SK-N-SH (cell line): ENCODE results near the gene LDB3. TPM values are rescaled to one million over a fixed set of nuclear protein-coding genes. Genes with fewer than 3 reads are reported as not detected.

Experiments
- CTCF ChIA-PET: fragments of 300-600, 350-600 bp; formaldehyde crosslinking; extraction: SDS; loops from one replicate; lab custom pipeline; 2021; lab: Yijun Ruan, JAX
- POLR2A ChIA-PET: fragments of 350-600 bp; sonication (Branson Sonifier 250); formaldehyde crosslinking; extraction: SDS; loops from one replicate; lab custom pipeline; 2020; ENCODE audit warnings: antibody characterized with exemption, inconsistent platforms; lab: Yijun Ruan, JAX
- DNase-seq: peaks from one replicate; pipeline ENCODE4 v3.0.0; 2012
- H2AFZ ChIP-seq: fragments of 200-600 bp; sonication (generic); 2 replicates; pipeline ENCODE4 v1.8.1; 2016; ENCODE audit warnings: antibody characterized with exemption, mild to moderate bottlenecking, low read depth
- H3F3A ChIP-seq: fragments of 200-600 bp; sonication (generic); replicated peaks from 2 replicates; pipeline ENCODE3; 2016; ENCODE audit warnings: antibody characterized with exemption, mild to moderate bottlenecking; ENCODE audit not compliant: insufficient read depth
- H3K27ac ChIP-seq, 2 experiments: fragments of 200-500 bp in 1 of 2; fragments of 200-600 bp in 1 of 2; sonication (Bioruptor generic) in 1 of 2; sonication (generic), shearing (Covaris generic) in 1 of 2; 2 replicates each; pipeline versions ENCODE4 v1.5.1 to v1.6.1; 2014 to 2016; ENCODE audit warnings: low read depth in 2 of 2, inconsistent platforms in 1 of 2, low read length in 1 of 2, mild to moderate bottlenecking in 1 of 2, mixed read lengths in 1 of 2
- H3K27me3 ChIP-seq: fragments of 200-600 bp; sonication (generic), shearing (Covaris generic); 2 replicates; pipeline ENCODE4 v1.6.1; 2016; ENCODE audit warnings: mixed run types; ENCODE audit not compliant: insufficient read depth
- H3K36me3 ChIP-seq, 2 experiments: fragments of 200-500 bp in 1 of 2; fragments of 200-600 bp in 1 of 2; sonication (Bioruptor generic) in 1 of 2; sonication (generic) in 1 of 2; replicated peaks in 1 of 2; 2 replicates each; pipeline versions ENCODE3 to v1.5.1; 2014 to 2016; ENCODE audit warnings: low read length in 1 of 2, mild to moderate bottlenecking in 1 of 2; ENCODE audit not compliant: insufficient read depth in 2 of 2, control insufficient read depth in 1 of 2
- H3K4me1 ChIP-seq, 2 experiments: fragments of 200-500 bp in 1 of 2; fragments of 200-600 bp in 1 of 2; sonication (Bioruptor generic) in 1 of 2; sonication (generic), shearing (Covaris generic) in 1 of 2; 2 replicates each; pipeline versions ENCODE4 v1.5.1 to v1.6.1; 2014 to 2016; ENCODE audit warnings: low read depth in 1 of 2, low read length in 1 of 2, mixed run types in 1 of 2; ENCODE audit not compliant: insufficient read depth in 2 of 2, control insufficient read depth in 1 of 2
- H3K4me2 ChIP-seq: fragments of 200-600 bp; sonication (generic), shearing (Covaris generic); 2 replicates; pipeline ENCODE4 v1.6.1; 2017; ENCODE audit warnings: mixed run types
- H3K4me3 ChIP-seq, 2 experiments: fragments of 200-500 bp in 1 of 2; fragments of 200-600 bp in 1 of 2; sonication (Bioruptor generic) in 1 of 2; sonication (generic), shearing (Covaris generic) in 1 of 2; 2 replicates each; pipeline versions ENCODE4 v1.5.1 to v1.8.1; 2014 to 2016; ENCODE audit warnings: low read depth in 2 of 2, inconsistent platforms in 1 of 2, low read length in 1 of 2, mild to moderate bottlenecking in 1 of 2, mixed read lengths in 1 of 2, moderate library complexity in 1 of 2
- H3K79me2 ChIP-seq: fragments of 200-600 bp; sonication (generic); 2 replicates; pipeline ENCODE4 v1.8.1; 2017; ENCODE audit warnings: mild to moderate bottlenecking; ENCODE audit not compliant: insufficient read depth
- H3K9ac ChIP-seq: fragments of 200-600 bp; sonication (generic); 2 replicates; pipeline ENCODE4 v1.6.1; 2017; ENCODE audit warnings: mixed run types
- H3K9me2 ChIP-seq: fragments of 200-600 bp; sonication (generic); 2 replicates; pipeline ENCODE4 v1.6.1; 2017; ENCODE audit warnings: mixed run types
- H3K9me3 ChIP-seq: fragments of 200-600 bp; sonication (generic); 2 replicates; pipeline ENCODE4 v1.6.1; 2017; ENCODE audit warnings: mixed run types, mild to moderate bottlenecking, moderate library complexity
- H4K20me1 ChIP-seq: fragments of 200-600 bp; sonication (generic); 2 replicates; pipeline ENCODE4 v1.6.1; 2017; ENCODE audit warnings: mild to moderate bottlenecking, mixed run types; ENCODE audit not compliant: insufficient read depth
- GATA2 ChIP-seq: sonication (generic); formaldehyde crosslinking; IDR thresholded peaks from 2 replicates; pipeline ENCODE4 v1.5.0; 2020; ENCODE audit warnings: mild to moderate bottlenecking, missing genetic modification reagents
- MEF2A ChIP-seq: IDR thresholded peaks from 2 replicates; pipeline ENCODE4 v1.4.0; 2012; ENCODE audit warnings: low read depth, borderline replicate concordance
- PBX3 ChIP-seq: IDR thresholded peaks from 2 replicates; pipeline ENCODE4; 2012
- RAD21 ChIP-seq: IDR thresholded peaks from 2 replicates; pipeline ENCODE4 v1.6.1; 2012; ENCODE audit warnings: mild to moderate bottlenecking, low read length
- SMC3 ChIP-seq: IDR thresholded peaks from 2 replicates; pipeline ENCODE4 v1.6.1; 2012; ENCODE audit warnings: low read depth, low read length, improper control_type of control experiment
- WGBS: methylation state at CpG from one replicate; pipeline ENCODE4 v1.1.6; 2017; ENCODE audit warnings: low lambda C conversion rate; 5-methylcytosine and 5-hydroxymethylcytosine counted together
- polyA plus RNA-seq, 3 experiments: library from polyadenylated mRNA; depleted of rRNA; stranded (reverse); fragments of >200 nt; gene quantifications; 2 replicates each; pipeline ENCODE4 v1.2.3, GENCODE V29; 2012
- TF ChIP-seq, protein P1 (sequence below): fragments of 150-350 bp; IDR thresholded peaks from 2 replicates; pipeline ENCODE4 v1.6.1; 2017; ENCODE audit warnings: antibody characterized with exemption, low read length, low read depth, borderline replicate concordance

Gene LDB3
- polyA plus RNA-seq, 1 of the 3 experiments (the other 2 are of a cell fraction): 0.48 TPM

DNA sequence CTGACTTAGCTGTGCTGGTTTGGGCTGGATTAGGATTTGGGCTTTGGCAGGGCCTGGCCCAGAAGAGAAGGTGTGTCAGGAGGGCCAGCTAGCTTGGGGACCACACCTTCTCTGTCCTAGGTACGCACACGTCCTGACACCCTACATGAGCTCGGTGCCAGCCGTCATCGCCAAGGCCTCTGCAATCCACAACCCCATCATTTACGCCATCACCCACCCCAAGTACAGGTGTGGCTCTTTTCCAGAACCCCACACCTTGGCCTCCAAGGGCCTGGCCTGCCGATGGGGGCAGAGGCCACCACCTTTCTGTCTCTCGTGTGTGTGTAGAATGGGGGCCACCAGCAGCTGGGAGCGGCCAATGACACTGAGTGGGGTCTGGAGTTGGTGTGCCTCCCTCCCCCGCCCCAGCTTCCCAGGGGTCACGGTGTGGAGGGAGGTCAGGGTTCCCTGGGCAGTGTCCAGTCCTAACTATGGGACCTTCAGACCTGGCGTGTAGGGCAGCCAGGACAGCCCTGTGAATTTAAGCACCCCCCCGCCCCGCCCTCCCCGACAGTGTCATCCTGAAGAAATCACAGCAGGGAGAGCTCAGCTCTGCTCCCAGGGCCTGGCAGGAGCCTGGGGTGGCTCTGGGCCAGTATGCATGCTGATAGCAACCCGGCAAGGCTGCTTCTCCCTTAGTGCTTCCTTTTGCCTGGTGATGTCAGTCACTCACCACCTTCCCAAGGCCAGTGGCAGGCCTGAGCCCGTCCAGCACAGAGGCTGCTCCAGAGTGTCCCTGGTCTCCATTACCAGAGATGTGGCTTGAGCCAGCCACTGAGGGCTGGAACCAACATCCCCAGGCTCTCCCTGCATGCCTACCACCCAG lies 6.9 kb upstream of the LDB3 start:
- no peaks in the 10 kb centered on the region for H3K36me3 ChIP-seq
- DNase-seq: peak; percentile 72
- no peak overlapping the region for H3K4me2 ChIP-seq
- H3K9ac ChIP-seq: no peak overlapping the region
- H3F3A ChIP-seq: no peaks in the 10 kb centered on the region
- H4K20me1 ChIP-seq: no peaks in the 10 kb centered on the region
- H3K27me3 ChIP-seq: no peaks in the 10 kb centered on the region
- no peak overlapping the region for H3K27ac ChIP-seq
- no peaks in the 10 kb centered on the region for H3K9me2 ChIP-seq
- POLR2A ChIA-PET: no interaction called here
- WGBS: 73% methylated on average over 12 of the region's 17 CpGs
- no peak overlapping the region for H3K4me3 ChIP-seq
- CTCF ChIA-PET: interaction anchor here (0.7 to 2.8 kb wide), 3 partner anchors 12 to 32 kb away, joined by 3 to 11 read pairs (median 3); no protein-coding TSS in a partner anchor
- TF ChIP-seq RAD21 (peak; percentile 57), SMC3 (peak; percentile 27; the same call in 1 of the 2 replicates), GATA2 (CRISPR knock-in tag) (no peak), PBX3 (no peak), MEF2A (no peak)
- no peaks in the 10 kb centered on the region for H3K9me3 ChIP-seq
- no peaks in the 10 kb centered on the region for H3K79me2 ChIP-seq
- H2AFZ ChIP-seq: no peak overlapping the region
- peaks cover 0 to 35% of the 10 kb centered on the region in 2 experiments; a peak in 1 of 4 replicates for H3K4me1 ChIP-seq

DNA sequence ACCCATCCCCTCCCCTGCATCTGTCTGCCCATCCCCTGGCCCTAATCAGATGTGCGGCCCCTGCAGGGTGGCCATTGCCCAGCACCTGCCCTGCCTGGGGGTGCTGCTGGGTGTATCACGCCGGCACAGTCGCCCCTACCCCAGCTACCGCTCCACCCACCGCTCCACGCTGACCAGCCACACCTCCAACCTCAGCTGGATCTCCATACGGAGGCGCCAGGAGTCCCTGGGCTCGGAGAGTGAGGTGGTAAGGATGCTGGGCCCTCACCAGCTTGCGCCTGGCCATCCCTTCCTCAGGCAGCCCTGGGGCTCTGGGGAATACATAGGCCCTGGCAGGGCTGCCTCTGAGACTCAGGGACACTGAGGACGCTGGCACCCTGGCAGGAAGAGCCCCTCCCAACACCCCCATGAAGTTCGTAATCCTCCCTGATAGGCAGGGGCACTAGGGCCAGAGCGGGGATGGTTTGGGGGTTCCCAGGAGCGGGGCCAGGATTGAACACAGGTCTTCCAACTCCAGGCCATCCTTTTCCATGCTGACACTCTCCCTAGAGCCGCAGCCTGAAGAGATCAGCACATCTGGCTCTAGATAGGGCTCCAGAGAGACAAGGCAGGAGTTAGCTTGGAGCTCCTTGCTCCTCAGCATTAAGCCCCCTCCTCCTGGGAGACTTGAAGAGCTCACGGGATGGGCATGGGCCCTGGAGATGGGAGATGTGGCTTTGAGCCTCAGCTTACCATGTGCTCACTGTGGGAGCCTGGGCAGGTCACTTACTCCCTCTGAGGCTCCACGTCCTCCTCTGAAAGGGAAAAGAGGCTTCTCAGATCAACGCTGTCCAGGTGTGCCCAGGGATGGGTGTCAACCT lies 5.9 kb upstream of the LDB3 start:
- H3K9me2 ChIP-seq: no peaks in the 10 kb centered on the region
- H3K79me2 ChIP-seq: no peaks in the 10 kb centered on the region
- H3K4me3 ChIP-seq: no peak overlapping the region
- H3K4me1 ChIP-seq: peaks cover 0 to 41% of the 10 kb centered on the region in 2 experiments; a peak in 1 of 4 replicates
- H3K27me3 ChIP-seq: no peaks in the 10 kb centered on the region
- H3K4me2 ChIP-seq: no peak overlapping the region
- H3F3A ChIP-seq: no peaks in the 10 kb centered on the region
- ChIA-PET POLR2A (interaction anchor here (0.9 kb wide), 1 partner anchor 15 kb away, joined by 3 read pairs; no protein-coding TSS in a partner anchor), CTCF (interaction anchor here (1.3 to 2.8 kb wide), 2 partner anchors 16 to 31 kb away, joined by 3 to 11 read pairs; no protein-coding TSS in a partner anchor)
- H3K36me3 ChIP-seq: no peaks in the 10 kb centered on the region
- no peak overlapping the region for H3K27ac ChIP-seq
- 64% methylated on average over 6 of the region's 19 CpGs for WGBS
- H4K20me1 ChIP-seq: no peaks in the 10 kb centered on the region
- DNase-seq: no peak
- no peak overlapping the region for H3K9ac ChIP-seq
- TF ChIP-seq, protein P1, sequence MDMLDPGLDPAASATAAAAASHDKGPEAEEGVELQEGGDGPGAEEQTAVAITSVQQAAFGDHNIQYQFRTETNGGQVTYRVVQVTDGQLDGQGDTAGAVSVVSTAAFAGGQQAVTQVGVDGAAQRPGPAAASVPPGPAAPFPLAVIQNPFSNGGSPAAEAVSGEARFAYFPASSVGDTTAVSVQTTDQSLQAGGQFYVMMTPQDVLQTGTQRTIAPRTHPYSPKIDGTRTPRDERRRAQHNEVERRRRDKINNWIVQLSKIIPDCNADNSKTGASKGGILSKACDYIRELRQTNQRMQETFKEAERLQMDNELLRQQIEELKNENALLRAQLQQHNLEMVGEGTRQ: no peak
- H2AFZ ChIP-seq: no peak overlapping the region
- no peaks in the 10 kb centered on the region for H3K9me3 ChIP-seq
